Uterus (tissue), 2 donors: ENCODE data around the gene CD7.
"Not testable (repeated sequence)": the region's sequence is repeated elsewhere in the genome, so short reads cannot be mapped to it uniquely, and the experiment has no call there.

Experiments used
- POLR2A ChIP-seq, 2 donors: fragments of 450-650 bp; IDR thresholded peaks; one replicate each; pipeline ENCODE4 v1.6.1; 2016; ENCODE audit warnings: antibody characterized with exemption in 2 of 2, mild to moderate bottlenecking in 1 of 2, moderate library complexity in 1 of 2
- TF ChIP-seq, protein P1 (sequence below), 4 experiments: fragments of 200-600 bp in 2 of 4; fragments of 450-650 bp in 2 of 4; sonication (generic) in 2 of 4; IDR thresholded peaks; one replicate each; pipeline ENCODE4 v1.5.1; 2016 to 2019; ENCODE audit warnings: antibody characterized with exemption in 4 of 4, mild to moderate bottlenecking in 2 of 4, moderate library complexity in 1 of 4

GRCh38 chr17:82359451-82360074, 42.2 kb upstream of the CD7 start:
- TF ChIP-seq, protein P1, sequence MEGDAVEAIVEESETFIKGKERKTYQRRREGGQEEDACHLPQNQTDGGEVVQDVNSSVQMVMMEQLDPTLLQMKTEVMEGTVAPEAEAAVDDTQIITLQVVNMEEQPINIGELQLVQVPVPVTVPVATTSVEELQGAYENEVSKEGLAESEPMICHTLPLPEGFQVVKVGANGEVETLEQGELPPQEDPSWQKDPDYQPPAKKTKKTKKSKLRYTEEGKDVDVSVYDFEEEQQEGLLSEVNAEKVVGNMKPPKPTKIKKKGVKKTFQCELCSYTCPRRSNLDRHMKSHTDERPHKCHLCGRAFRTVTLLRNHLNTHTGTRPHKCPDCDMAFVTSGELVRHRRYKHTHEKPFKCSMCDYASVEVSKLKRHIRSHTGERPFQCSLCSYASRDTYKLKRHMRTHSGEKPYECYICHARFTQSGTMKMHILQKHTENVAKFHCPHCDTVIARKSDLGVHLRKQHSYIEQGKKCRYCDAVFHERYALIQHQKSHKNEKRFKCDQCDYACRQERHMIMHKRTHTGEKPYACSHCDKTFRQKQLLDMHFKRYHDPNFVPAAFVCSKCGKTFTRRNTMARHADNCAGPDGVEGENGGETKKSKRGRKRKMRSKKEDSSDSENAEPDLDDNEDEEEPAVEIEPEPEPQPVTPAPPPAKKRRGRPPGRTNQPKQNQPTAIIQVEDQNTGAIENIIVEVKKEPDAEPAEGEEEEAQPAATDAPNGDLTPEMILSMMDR (IDR thresholded peaks at IDR 0.05): not testable (repeated sequence)
- TF ChIP-seq POLR2A (IDR thresholded peaks at IDR 0.05): not testable (repeated sequence)
